GM18867 (cell line): ENCODE data around the gene STK24.
"Not testable (repeated sequence)": the region's sequence is repeated elsewhere in the genome, so short reads cannot be mapped to it uniquely, and the experiment has no call there.

ENCODE experiments used
- ATAC-seq: cut with Tn5 transposase; IDR thresholded peaks from one replicate; pipeline ENCODE4 v1.9.1; 2021; ENCODE audit warnings: mild to moderate bottlenecking, moderate library complexity; ENCODE audit not compliant: unreplicated experiment

The STK24 gene

GRCh38 chr13:98576963-98577835 lies at the start of gene STK24:
Gene STK24, minus strand, starts transcription at chr13:98577107. Its CDS starts 321 bp downstream, at chr13:98576786.
- ATAC-seq = peak; percentile 65

- ATAC-seq = no peak
Observed at GRCh38 chr13:98626298-98626935, 49.5 kb upstream of the STK24 start.

GRCh38 chr13:98624589-98624988 lies 47.7 kb upstream of the STK24 start:
- not testable (repeated sequence) for ATAC-seq

- no peak for ATAC-seq
Observed at GRCh38 chr13:98622931-98623331, 46.0 kb upstream of the STK24 start.

DNA sequence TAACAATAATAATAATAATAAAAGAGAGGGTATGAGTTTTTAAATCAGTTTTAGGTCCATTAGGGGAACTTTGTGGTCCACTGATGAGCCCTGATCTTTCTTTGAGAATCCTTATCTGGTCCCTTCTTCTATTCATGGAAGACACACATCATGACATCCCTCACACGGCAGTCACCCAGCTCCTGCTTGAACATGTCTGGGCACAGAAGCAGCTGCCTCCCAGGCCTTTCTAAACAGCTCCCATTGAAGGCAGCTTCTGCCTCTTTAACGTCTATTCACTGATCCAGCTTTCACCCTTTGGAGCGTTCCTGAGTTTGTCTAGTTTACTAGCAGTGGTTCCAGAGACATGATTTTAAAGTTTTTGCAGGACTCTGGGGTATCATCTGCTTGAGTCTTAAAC lies 42.6 kb upstream of the STK24 start:
- no peak for ATAC-seq

GRCh38 chr13:98615595-98615994 lies 38.7 kb upstream of the STK24 start:
- ATAC-seq = not testable (repeated sequence)

DNA sequence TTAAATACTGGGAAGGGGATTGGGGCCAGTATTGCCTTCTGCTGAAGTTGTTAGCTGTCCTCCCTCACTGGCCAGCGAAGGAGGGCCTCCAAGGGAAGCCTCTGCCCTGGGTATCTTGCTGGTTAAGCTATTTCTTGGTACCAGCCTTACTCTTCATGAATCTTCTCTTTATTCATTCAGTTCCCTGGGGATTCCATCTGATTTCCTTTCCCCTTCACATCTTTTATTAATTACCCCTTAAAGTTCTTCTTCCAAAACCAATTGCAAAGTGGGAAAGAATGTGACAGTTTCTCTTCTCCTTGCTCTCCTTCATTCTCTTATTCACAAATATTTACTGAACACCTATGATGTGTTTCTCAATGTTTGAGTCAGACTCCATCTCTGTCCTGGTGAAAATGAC lies 36.7 kb upstream of the STK24 start:
- ATAC-seq = no peak

DNA sequence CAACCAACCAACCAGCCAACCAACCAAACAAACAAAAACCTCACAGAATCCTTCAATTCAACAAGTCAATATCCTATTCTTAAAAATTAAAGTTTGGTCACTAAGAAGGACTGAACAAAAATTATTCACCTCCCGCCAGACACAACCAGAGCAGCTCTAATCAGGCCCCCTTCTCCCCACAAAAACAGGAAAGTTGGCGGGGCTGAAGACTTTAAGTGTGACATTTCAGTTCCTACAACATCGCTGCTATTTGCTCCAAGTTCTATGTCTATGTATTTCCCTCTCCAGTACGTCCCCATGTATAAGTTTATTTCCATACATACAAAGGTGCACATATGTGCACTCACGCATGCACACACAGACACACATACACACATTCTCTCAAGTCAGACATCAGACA lies 32.8 kb upstream of the STK24 start:
- no peak for ATAC-seq

DNA sequence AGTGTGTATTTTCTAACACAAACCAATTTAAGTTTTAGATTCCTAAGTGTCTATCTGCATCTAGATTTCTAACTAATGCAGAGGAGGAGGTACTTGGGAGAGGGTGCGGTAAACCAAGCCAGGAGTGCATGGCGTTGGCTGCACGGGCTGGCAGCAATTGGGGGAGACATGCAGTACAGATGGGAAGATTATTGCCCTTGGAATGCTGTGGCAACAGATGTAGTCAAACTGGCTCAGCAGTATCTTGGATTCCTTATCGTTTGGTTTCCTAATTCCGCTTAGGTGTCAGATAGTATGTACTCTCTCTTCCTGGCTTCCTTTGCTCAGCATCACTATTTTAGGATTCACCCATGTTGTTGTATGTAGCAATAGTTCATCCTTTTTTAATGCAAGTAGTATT lies 29.4 kb upstream of the STK24 start:
- ATAC-seq = no peak

- no peak for ATAC-seq
Observed at GRCh38 chr13:98599502-98600328, 22.8 kb upstream of the STK24 start.

DNA sequence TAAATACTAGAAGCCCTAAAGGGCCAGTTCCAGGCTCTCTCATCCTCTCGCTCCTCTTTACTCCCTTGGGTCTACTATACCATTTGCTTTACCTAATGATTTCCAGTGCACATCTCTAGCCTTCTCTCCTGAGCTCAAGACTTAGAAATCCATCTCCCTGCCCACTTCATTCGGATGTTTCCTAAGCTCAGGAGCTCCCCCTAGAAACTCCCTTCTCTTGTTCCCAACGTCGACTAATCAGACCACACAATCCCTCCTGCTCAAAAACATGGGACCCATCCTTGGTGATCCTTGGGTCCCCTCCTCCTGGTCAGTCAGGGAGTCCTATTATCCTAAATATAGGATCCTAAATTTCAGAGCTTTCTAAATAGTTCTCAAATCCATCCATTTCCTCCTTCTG lies 21.1 kb upstream of the STK24 start:
- no peak for ATAC-seq

DNA sequence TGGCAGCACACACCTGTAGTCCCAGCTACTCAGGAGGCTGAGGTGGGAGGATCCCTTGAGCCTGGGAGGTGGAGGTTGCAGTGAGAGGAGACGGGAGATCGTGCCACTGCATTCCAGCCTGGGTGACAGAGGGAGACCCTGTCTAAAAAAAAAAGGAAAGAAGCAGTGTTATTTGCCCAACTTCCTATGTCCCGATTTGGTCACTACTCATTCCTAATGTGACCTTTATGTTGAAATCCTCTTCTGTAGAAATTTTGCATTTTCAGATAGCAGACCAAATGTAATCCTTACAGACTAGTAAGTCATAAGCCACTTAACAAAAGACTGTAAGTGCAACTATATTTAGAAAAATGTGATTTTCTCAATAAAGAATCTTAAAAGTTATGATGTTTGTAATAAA lies 18.2 kb upstream of the STK24 start:
- no peak for ATAC-seq

DNA sequence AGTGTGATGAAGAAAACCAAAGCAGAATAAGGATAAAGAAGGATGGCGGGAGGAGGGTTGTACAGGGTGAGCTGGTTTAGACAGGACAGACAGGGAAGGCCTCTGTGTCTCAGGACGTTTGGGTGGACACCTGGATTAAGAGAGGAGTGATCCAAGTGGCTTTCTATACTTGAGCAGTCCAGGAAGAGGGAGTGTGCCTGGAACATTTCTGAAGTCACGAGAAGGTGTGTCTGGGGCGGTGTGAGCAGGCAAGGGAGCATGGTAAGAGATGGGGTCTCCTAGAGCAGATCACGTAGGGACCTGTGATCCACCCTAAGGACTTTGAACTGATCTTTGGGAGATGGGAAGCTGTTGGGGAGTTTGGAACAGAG lies 15.4 kb upstream of the STK24 start:
- ATAC-seq = no peak

DNA sequence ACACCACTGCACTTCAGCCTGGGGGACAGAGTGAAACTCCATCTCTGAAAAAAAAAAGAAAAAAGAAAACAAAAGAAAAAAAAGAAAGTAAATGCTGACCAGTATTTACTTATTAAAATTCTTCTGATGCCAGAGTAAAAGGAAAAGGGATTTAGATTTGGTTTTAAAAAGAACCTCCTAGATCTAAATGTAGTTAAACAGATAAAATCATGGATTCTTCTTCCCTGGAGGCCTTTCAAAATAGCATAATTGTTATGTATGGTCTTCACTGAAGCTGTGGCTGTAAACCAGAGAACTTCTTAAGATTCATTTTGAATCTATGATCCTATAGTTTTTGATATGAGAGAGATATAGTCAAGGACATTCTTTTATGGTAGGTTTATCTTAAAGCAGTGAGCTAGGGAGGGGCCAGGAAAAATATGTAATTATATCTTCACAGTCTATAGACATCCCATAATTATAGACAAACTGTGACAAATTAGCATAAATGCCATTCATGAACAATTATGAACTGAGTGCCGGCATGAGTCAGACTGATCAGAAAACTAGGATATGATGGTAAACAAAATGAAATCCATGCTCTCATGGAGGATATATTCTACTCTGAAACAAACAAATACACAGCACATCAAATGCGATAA lies 14.9 kb upstream of the STK24 start:
- ATAC-seq = no peak

GRCh38 chr13:98590471-98590870 lies 13.6 kb upstream of the STK24 start:
- not testable (repeated sequence) for ATAC-seq

DNA sequence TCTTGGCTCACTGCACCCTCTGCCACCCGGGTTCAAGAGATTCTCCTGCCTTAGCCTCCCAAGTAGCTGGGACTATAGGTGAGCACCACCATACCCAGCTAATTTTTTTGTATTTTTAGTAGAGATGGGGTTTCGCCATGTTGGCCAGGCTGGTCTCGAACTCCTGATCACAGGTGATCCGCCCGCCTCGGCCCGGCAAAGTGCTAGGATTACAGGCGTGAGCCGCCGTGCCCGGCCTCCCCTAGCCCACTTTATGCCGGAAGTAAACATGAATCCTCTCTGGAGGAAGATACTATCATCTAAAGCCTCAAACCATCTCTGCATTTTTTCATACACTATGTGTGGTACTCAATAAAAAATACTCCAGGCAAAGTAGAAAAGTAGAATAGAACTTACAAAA lies 12.6 kb upstream of the STK24 start:
- not testable (repeated sequence) for ATAC-seq

- ATAC-seq = no peak
Observed at GRCh38 chr13:98586400-98587345, 9.8 kb upstream of the STK24 start.

- no peak for ATAC-seq
Observed at GRCh38 chr13:98585946-98586345, 9.0 kb upstream of the STK24 start.

- ATAC-seq = no peak
Observed at GRCh38 chr13:98585398-98585754, 8.5 kb upstream of the STK24 start.
